ENCODE data around the gene CPE. TPM values are rescaled to one million over a fixed set of nuclear protein-coding genes. Genes with fewer than 3 reads are reported as not detected.
"Not testable (repeated sequence)": the region's sequence is repeated elsewhere in the genome, so short reads cannot be mapped to it uniquely, and the experiment has no call there.

Gene CPE
- 15.2 and 21.6 TPM in 2 replicates for total RNA-seq (2014; rRNA removed; shearing (Covaris generic))

DNA sequence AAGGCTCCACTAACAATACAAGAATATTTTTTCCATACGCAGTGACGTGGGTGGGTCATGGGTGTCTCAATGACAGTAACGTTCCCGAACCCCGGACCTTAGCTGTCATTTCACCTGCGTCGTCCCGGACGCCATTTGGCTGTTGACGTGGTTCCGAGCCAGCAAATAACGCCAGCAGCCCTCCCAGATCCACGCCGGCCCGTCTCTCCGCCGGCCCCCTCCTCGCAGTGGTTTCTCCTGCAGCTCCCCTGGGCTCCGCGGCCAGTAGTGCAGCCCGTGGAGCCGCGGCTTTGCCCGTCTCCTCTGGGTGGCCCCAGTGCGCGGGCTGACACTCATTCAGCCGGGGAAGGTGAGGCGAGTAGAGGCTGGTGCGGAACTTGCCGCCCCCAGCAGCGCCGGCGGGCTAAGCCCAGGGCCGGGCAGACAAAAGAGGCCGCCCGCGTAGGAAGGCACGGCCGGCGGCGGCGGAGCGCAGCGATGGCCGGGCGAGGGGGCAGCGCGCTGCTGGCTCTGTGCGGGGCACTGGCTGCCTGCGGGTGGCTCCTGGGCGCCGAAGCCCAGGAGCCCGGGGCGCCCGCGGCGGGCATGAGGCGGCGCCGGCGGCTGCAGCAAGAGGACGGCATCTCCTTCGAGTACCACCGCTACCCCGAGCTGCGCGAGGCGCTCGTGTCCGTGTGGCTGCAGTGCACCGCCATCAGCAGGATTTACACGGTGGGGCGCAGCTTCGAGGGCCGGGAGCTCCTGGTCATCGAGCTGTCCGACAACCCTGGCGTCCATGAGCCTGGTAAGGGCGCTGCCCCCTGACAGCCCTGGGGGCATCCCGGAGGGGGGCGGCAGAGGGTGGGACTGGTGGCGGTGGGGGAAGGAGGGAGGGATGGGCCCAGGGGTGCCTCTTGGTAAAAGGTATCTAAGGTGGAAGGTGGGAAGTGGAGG lies at the start of gene CPE:
Gene CPE (plus strand): TSS at position 264 of the 933 bp plus-strand sequence. CDS start 214 bp downstream, at position 478.
- DNase-seq (ENCODE audit: low read depth in 1 of 2, low spot score in 2 of 2): peak; percentile 70 to 73
- no peak within 1 kb of the TSS for H3K27ac ChIP-seq
- no peaks in the 10 kb centered on the region for H3K36me3 ChIP-seq
- H3K4me1 ChIP-seq (replicated peaks): peaks cover 10% of the 10 kb centered on the region
- H3K9me3 ChIP-seq (replicated peaks): no peaks in the 10 kb centered on the region
- peaks cover 11% of the 10 kb centered on the region for H3K27me3 ChIP-seq (replicated peaks)
- H3K4me3 ChIP-seq: peak within 1 kb of the TSS; percentile 40

DNA sequence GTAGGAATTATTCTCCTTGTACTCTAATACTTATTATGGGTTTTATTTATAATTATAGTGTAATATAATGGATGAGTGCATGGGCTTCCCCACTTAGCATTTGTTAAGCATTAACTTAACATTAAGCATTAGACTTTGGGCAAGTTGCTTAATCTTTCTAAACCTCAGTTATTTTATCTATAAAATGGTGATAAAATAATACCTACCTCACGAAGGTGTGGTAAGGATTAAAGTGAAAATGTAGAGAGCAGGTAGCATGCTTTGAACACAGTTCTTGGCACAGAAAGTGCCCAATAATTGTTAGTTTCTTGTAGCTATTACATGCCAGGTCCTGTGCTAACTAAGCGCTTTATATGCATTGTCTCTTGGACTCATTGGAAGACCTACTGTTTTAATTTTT lies 48.7 kb upstream of the CPE start:
- Histone ChIP-seq H3K27me3 (replicated peaks) (no peaks in the 10 kb centered on the region), H3K4me1 (replicated peaks) (peaks cover 19% of the 10 kb centered on the region), H3K36me3 (peaks cover 15% of the 10 kb centered on the region), H3K9me3 (replicated peaks) (no peaks in the 10 kb centered on the region), H3K27ac (no peak overlapping the region), H3K4me3 (no peak overlapping the region)
- no peak for DNase-seq (ENCODE audit: low read depth in 1 of 2, low spot score in 2 of 2)

DNA sequence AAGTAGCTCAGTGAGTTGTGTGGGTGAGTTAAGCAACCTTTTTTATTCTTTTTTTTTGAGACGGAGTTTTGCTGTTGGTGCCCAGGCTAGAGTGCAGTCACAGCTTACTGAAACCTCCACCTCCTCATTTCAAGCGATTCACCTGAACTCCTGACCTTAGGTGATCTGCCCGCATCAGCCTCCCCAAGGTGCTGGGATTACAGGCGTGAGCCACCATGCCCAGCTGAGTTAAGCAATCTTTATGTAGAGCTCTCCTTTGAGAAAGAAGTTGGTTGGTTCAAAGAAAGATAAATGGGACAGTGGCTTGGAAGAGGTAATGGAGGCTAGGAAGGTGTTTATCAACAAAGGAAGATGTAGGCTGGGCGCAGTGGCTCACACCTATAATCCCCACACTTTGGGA lies 48.1 kb upstream of the CPE start:
- peaks cover 15% of the 10 kb centered on the region for H3K4me1 ChIP-seq (replicated peaks)
- no peak overlapping the region for H3K27ac ChIP-seq
- H3K27me3 ChIP-seq (replicated peaks): no peaks in the 10 kb centered on the region
- no peak overlapping the region for H3K4me3 ChIP-seq
- DNase-seq (ENCODE audit: low read depth in 1 of 2, low spot score in 2 of 2): no peak
- peaks cover 15% of the 10 kb centered on the region for H3K36me3 ChIP-seq
- no peaks in the 10 kb centered on the region for H3K9me3 ChIP-seq (replicated peaks)

DNA sequence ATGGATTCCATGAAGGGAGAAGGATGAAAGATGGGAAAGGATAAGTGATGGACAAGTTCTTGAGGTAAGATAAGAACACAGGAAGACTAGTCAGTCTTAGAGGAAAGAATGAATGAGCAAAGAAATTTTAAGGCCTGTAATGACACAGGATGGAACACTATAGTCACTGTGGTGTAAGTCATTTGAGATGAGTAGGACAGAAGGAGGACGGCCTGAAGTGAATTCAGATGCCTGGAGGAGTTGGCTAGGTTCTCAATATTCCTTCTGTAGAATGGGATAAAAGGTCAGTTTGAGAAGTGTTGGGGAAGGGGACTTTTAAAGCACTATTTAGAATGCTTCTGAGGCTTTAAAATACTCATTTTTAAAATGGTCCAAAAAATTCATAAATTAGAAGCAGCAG lies 47.4 kb upstream of the CPE start:
- Histone ChIP-seq H3K27ac (no peak overlapping the region), H3K4me1 (replicated peaks) (peaks cover 8% of the 10 kb centered on the region), H3K36me3 (peaks cover 15% of the 10 kb centered on the region), H3K4me3 (no peak overlapping the region), H3K9me3 (replicated peaks) (no peaks in the 10 kb centered on the region), H3K27me3 (replicated peaks) (no peaks in the 10 kb centered on the region)
- no peak for DNase-seq (ENCODE audit: low read depth in 1 of 2, low spot score in 2 of 2)

DNA sequence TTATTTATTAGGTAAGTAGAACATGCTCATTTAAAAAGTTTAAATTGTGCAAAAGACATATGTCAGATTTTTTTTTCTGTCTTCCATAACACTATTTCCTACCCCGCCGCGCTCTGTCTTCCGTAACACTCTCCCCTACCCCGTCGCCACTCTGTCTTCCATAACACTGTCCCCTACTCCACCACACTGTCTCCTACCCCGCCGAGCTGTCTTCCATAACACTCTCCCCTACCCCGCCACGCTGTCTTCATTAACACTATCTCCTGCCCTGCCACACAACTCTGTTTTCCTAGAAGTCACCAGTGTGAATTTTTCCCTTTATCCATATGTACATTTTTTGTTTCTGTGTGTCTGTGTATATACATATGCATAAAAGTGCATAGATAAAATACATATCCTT lies 47.0 kb upstream of the CPE start:
- DNase-seq (ENCODE audit: low read depth in 1 of 2, low spot score in 2 of 2): no peak
- Histone ChIP-seq H3K9me3 (replicated peaks) (no peaks in the 10 kb centered on the region), H3K27me3 (replicated peaks) (no peaks in the 10 kb centered on the region), H3K27ac (no peak overlapping the region), H3K4me1 (replicated peaks) (peaks cover 6% of the 10 kb centered on the region), H3K36me3 (peaks cover 15% of the 10 kb centered on the region), H3K4me3 (no peak overlapping the region)

DNA sequence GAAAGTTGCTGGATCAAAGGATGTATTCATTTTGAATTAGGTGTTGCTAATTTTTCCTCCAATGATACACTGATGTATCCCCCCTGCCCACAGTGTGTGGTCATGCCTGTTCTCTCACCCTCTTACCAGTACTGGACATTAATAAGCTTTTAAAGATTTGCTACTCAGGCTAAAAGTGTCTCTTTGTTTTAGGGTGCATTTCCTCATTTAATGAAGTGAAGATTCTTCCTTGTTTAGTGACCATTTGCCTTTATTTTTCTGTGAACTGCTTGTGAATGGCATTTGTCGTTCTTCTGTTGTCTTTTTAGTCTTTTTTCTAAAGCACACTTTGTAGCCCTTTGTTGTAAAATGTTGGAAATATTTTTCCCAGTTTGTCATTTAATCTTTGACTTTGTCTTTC lies 46.3 kb upstream of the CPE start:
- no peaks in the 10 kb centered on the region for H3K9me3 ChIP-seq (replicated peaks)
- H3K4me1 ChIP-seq (replicated peaks): peaks cover 6% of the 10 kb centered on the region
- no peak overlapping the region for H3K4me3 ChIP-seq
- DNase-seq (ENCODE audit: low read depth in 1 of 2, low spot score in 2 of 2): no peak
- peaks cover 15% of the 10 kb centered on the region for H3K36me3 ChIP-seq
- H3K27ac ChIP-seq: no peak overlapping the region
- H3K27me3 ChIP-seq (replicated peaks): no peaks in the 10 kb centered on the region

DNA sequence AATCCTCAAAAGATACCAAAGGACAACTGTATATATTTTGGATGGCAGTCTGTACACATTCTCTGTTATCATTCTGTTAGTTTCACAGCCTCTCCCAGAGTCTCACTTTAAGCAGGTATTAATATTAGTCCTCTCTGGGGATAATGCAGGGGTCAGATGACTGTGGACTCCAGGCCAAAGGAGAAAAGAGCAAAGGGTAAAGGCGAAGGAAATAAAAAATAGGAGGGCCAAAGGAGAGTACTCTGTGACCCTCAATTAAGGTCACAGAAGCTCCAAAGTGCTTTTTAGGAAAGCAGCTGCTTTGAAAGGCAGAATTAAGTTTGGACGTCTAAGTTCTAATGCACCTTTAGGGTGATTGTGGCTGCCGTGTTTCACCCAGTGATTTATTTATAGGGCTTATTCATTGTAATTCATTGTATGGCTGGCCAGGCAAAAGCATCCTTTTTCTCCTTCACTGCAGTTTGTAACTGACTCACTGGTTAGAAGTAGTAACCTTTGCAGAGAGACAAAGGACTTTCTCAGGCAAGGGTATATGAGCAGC lies 43.6 kb upstream of the CPE start:
- Histone ChIP-seq H3K9me3 (replicated peaks) (no peaks in the 10 kb centered on the region), H3K4me1 (replicated peaks) (no peaks in the 10 kb centered on the region), H3K27ac (no peak overlapping the region), H3K36me3 (peaks cover 24% of the 10 kb centered on the region), H3K4me3 (no peak overlapping the region), H3K27me3 (replicated peaks) (no peaks in the 10 kb centered on the region)
- DNase-seq (ENCODE audit: low read depth in 1 of 2, low spot score in 2 of 2): no peak

DNA sequence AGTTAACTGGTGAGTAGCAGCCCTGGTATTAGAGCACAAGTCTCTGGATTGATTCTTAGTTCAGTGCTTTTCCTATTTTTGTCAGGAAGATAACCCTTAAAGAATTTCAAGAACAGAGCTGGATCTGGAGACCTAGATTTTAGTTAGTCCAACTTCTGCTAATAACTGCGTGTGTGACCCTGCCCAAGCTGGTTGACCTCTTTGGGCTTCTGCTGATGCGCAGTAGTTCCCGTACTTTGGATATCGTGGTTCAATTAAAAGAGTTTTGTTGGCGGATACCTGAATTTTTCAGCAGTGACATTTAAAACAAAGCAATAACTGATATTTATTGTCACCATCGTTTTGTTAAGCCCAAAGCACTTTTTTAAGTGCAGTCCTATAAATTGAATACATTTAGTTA lies 42.1 kb upstream of the CPE start:
- Histone ChIP-seq H3K27me3 (replicated peaks) (no peaks in the 10 kb centered on the region), H3K36me3 (peaks cover 27% of the 10 kb centered on the region), H3K27ac (no peak overlapping the region)

DNA sequence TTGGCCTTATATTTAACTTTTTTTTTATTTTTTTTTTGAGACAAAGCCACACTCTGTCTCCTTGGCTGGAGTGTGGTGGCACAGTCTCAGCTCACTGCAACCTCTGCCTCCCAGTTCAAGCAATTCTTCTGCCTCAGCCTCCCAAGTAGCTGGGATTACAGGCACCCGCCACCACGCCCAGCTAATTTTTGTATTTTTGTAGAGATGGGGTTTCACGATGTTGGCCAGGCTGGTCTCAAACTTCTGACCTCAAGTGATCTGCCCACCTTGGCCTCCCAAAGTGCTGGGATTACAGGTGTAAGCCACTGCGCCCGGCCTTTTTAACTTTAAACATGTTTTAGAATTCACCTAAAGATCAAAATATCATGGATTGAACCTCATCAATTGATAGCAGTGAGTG lies 36.5 kb upstream of the CPE start:
- H3K27ac ChIP-seq; H3K4me3 ChIP-seq; H3K4me1 ChIP-seq (replicated peaks); H3K9me3 ChIP-seq (replicated peaks); H3K27me3 ChIP-seq (replicated peaks); DNase-seq (ENCODE audit: low read depth in 1 of 2, low spot score in 2 of 2): not testable (repeated sequence)
- peaks cover 12% of the 10 kb centered on the region; the same call in 1 of the 2 replicates for H3K36me3 ChIP-seq

More for the DNA sequence above, 42.1 kb upstream of the CPE start:
- Histone ChIP-seq H3K4me1 (replicated peaks) (no peaks in the 10 kb centered on the region), H3K4me3 (no peak overlapping the region), H3K9me3 (replicated peaks) (no peaks in the 10 kb centered on the region)
- no peak for DNase-seq (ENCODE audit: low read depth in 1 of 2, low spot score in 2 of 2)

DNA sequence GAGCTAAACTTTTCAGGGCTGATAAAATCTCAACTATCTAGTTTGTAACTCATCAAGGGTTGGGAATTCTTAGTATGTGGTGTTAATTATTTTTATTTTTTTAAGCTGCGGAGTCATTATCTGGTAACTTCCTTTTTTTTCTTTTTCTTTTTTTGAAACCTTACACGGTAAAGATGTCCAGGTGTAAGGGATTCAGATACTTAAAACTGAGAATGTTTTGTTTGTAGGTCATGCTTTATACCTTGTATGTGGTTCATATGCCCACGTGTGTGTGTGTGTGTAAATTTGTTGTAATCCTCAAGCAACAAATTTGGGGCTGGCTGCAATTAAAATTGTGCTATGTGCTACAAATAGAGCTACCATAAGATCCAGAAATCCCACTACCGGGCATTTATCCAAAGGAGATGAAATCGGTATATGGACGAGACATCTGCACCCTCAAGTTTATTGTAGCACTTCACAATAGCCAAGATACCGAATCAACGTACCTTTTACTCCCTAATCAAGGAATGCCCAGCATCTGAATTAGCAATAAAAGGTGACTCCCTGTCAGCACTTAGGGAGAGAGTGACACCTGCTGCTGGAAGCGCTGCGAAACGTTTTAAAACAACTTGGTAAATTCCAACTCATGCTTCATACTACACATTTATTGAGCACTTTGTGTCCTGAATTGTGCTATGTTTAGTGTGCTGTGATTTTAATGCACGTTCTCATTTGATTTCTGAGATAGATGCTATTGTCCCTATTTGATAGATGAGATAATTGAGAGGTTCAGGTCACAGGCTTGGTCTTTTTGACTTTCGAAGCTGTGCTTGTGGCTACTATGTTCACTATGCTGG lies 35.2 kb upstream of the CPE start:
- H3K27ac ChIP-seq: no peak overlapping the region
- no peaks in the 10 kb centered on the region for H3K4me1 ChIP-seq (replicated peaks)
- H3K27me3 ChIP-seq (replicated peaks): no peaks in the 10 kb centered on the region
- DNase-seq (ENCODE audit: low read depth in 1 of 2, low spot score in 2 of 2): no peak
- peaks cover 12% of the 10 kb centered on the region; the same call in 1 of the 2 replicates for H3K36me3 ChIP-seq
- H3K4me3 ChIP-seq: no peak overlapping the region
- H3K9me3 ChIP-seq (replicated peaks): no peaks in the 10 kb centered on the region

DNA sequence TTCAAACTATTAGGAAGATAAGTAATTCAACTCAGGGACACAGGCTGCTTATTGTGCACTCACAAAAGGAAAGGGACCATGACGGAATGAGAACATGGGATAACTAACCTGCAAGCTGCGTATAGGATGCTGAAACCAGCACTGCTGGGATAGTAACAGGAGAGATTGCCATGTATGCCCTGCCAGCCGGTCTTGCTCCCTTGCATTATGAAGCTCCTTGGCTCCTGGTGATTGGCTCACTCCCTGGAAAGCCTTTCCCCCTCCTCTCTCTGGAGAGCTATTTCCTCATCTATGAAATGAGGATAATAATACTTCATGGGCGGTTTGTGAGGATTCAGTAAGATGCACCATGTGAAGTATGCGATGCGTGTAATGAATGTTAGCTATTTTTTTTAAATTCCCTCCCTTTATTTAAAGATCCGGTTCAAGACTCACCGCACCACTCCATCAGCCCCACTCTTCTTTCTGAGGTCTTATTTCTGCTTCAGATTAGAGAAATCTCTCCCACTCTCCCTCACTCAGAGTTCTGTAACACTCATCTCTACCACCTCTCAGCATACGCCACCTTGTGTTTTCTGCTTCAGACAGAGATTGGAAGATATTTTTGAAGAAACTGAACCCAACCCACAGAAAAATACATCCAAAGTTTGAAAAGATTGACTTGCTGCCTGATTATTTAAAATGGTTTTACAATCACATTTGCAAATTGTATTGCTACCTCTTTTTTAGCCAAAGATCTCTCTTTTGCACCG lies 33.0 kb upstream of the CPE start:
- H3K4me1 ChIP-seq (replicated peaks): no peaks in the 10 kb centered on the region
- no peak overlapping the region for H3K4me3 ChIP-seq
- no peak overlapping the region for H3K27ac ChIP-seq
- no peaks in the 10 kb centered on the region for H3K9me3 ChIP-seq (replicated peaks)
- no peaks in the 10 kb centered on the region for H3K27me3 ChIP-seq (replicated peaks)
- DNase-seq (ENCODE audit: low read depth in 1 of 2, low spot score in 2 of 2): no peak
- no peaks in the 10 kb centered on the region for H3K36me3 ChIP-seq

DNA sequence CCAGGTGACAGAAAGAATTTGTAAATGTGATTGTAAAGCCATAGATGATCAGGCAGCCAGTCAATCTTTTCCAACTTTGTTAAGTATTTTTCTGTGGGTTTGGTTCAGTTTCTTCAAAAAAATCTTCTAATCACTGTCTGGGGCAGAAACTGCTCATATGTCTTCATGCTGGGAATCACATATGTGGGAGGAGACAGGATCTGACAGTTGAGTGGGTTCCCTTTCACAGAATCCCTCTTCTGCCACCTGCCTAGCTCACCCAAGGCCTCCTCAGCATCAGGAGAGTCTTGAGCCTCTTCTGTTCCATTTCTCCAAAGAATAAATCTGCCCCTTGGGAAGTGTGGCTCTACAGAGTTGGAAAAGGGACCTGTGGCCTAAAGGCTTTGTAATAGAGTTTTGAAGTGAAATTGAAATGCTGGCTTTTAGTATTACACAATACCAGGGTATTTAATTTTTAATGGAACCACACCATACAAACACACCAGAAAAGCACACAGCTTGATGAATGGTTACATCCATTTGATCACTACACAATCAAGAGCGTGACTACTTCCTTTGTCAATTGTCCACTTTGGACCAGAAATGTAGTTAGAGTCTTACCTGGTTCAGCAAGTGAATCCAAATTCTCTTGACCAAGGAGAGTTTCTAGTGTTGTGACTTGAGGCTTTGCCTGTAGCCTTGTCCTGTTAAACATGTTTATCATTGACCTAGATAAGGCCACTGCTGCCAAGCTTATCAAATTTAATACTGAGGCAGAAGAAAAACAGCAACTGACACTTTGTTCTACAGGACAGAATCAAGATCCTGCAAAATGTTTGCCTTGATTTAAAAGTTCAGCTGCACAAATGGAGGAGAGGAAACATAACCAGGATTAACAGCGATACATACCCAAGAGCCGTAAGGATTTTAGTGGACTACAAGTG lies 30.9 kb upstream of the CPE start:
- no peak overlapping the region for H3K4me3 ChIP-seq
- no peaks in the 10 kb centered on the region for H3K9me3 ChIP-seq (replicated peaks)
- DNase-seq (ENCODE audit: low read depth in 1 of 2, low spot score in 2 of 2): no peak
- H3K36me3 ChIP-seq: no peaks in the 10 kb centered on the region
- no peaks in the 10 kb centered on the region for H3K27me3 ChIP-seq (replicated peaks)
- no peak overlapping the region for H3K27ac ChIP-seq
- no peaks in the 10 kb centered on the region for H3K4me1 ChIP-seq (replicated peaks)
